GM18511 (cell line): ENCODE measurements around the gene MMP13.
"Not testable (repeated sequence)": the region's sequence is repeated elsewhere in the genome, so short reads cannot be mapped to it uniquely, and the experiment has no call there.

Source experiments
- ATAC-seq: cut with Tn5 transposase; IDR thresholded peaks from one replicate; pipeline ENCODE4 v1.9.1; 2021; ENCODE audit warnings: mild to moderate bottlenecking, moderate library complexity; ENCODE audit not compliant: unreplicated experiment

The MMP13 gene

GRCh38 chr11:102903895-102904294 lies 51.6 kb downstream of the MMP13 start:
- not testable (repeated sequence) for ATAC-seq

DNA sequence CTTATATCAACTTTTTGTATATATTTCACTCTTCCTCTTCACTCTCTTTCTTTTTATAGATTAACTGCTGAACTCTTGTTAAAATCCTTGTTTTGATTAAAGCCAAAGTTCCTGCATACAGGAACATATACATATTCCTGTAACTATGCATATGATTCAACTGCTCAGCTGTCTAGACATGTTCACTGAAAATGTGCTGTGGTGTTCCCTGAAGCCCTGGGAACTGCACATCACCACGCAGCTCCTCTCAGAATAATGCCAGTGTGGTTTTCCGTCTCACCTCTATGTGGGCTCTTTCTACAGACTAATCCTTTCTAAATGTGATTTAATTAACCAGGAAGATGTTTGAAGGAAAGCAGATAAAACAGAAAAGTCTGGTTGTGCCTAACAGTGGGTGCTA lies 55.2 kb downstream of the MMP13 start:
- no peak for ATAC-seq
